ENCODE measurements around the gene RHBDF1.

The RHBDF1 gene, protein sequence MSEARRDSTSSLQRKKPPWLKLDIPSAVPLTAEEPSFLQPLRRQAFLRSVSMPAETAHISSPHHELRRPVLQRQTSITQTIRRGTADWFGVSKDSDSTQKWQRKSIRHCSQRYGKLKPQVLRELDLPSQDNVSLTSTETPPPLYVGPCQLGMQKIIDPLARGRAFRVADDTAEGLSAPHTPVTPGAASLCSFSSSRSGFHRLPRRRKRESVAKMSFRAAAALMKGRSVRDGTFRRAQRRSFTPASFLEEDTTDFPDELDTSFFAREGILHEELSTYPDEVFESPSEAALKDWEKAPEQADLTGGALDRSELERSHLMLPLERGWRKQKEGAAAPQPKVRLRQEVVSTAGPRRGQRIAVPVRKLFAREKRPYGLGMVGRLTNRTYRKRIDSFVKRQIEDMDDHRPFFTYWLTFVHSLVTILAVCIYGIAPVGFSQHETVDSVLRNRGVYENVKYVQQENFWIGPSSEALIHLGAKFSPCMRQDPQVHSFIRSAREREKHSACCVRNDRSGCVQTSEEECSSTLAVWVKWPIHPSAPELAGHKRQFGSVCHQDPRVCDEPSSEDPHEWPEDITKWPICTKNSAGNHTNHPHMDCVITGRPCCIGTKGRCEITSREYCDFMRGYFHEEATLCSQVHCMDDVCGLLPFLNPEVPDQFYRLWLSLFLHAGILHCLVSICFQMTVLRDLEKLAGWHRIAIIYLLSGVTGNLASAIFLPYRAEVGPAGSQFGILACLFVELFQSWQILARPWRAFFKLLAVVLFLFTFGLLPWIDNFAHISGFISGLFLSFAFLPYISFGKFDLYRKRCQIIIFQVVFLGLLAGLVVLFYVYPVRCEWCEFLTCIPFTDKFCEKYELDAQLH

GRCh38 chr16:72561-73548 lies at the start of gene RHBDF1:
Gene RHBDF1 (minus strand): TSS chr16:72631. CDS start chr16:65015, 7,616 bp downstream.
- peak; percentile 85 for DNase-seq

DNA sequence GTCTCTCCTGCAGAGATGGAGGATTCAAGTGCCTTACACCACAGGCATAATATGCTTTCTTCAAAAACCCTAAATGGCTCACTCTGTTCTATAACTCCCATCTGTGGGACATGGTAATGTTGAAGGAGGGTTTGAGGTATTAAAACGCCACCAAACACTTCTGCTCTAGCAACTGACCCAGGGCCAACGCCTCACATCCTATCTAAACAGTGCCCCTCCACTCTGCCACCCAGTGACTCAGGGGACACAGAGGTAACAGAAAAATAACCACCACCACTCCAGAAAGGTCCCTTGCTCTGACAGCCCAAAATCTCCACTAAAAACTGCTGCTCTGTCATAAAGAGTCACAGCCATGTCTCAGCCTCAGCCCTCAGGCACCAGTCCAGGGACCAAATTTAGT lies 48.3 kb upstream of the RHBDF1 start:
- DNase-seq, result no peak

- no peak for DNase-seq
These were observed 47.5 kb upstream of the RHBDF1 start for GRCh38 chr16:119835-120491.

GRCh38 chr16:119295-119694 lies 46.9 kb upstream of the RHBDF1 start:
- DNase-seq, result no peak

DNA sequence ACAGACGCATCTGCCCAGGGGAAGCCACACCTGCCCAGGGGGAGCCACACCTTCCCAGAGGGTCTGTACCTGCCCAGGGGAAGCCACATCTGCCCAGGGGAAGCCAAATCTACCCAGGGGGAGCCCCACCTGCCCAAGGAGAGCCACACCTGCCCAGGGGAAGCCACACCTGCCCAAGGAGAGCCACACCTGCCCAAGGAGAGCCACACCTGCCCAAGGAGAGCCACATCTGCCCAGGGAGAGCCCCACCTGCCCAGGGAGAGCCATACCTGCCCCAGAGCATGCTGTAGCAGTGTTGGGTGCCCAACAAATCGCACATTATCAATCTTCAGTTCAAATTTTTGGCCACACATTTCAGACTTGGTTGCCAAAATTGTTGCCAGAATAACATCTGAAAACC lies 46.4 kb upstream of the RHBDF1 start:
- DNase-seq, result no peak

GRCh38 chr16:117379-118365 lies 45.2 kb upstream of the RHBDF1 start:
- peak; percentile 75 for DNase-seq

DNA sequence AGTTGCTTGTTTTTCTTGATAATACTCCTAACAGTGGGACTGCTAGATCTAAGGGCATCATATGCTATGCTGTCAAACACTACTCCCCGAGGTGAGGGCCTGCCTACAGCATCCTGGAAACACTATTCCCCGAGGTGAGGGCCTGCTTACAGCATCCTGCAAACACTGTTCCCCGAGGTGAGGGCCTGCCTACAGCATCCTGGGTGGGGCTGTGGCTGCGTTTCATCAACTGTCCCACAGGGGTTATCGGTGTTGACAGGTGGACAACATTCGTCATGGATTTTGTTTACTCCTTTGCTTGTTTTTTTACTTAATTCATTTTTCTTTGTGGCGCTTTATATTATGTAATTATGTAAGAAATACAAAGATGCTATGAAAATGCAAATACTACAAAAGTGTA lies 43.6 kb upstream of the RHBDF1 start:
- no peak for DNase-seq

- no peak for DNase-seq
These were observed 41.9 kb upstream of the RHBDF1 start for GRCh38 chr16:114327-114726.

GRCh38 chr16:112153-112840 lies 39.9 kb upstream of the RHBDF1 start:
- DNase-seq, result no peak

DNA sequence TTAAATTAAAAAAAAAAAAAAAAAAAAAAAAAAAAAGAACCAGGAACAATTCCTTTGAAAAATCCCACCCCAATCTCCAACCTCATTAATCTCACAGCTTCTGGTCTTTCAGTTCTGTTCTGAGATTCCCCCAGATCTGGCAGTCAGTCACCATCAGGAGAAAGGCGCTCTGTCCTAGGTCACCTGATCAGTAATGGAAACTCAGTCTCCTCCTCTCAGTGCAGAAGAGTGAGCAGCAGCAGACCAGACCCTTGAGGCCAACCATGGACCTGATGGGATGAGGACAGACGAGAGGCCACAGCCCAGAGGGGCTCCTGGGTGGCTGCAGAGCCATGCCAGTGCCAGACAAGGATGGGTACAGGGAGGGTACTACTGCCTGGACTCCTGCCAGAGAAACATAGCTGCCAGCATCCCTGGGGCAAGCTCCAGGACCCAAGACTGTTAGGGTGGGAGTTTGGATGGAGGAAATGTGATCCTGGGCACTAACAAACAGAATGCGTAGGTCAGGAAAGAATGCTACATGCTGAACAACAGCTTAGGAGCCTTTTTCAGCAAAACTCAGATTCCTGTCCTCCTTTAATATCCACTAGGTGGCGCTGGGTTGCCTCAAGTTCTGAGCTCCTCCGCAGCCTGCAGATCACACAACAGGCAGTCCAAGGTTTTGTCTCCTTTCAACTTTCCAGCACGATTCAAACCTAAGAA lies 34.3 kb upstream of the RHBDF1 start:
- peak; percentile 77 for DNase-seq

DNA sequence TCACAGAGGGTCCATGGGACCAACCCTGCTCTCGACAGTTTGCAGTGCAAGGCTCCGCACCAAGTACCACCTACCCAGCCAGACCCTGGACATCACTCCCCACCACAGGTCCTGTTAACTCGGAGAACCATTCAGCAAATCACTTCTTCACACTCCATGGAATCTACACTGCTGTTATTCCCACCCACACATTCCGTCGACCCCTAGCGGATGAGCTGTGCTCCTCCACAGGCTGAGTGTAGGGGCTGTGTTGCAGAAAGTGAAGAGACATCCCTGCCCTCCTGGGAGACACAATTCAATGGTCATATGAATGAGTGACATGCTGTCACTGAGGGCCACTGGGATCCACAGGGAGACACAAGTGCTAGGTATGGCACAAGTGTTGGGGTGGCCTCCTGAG lies 33.1 kb upstream of the RHBDF1 start:
- no peak for DNase-seq

DNA sequence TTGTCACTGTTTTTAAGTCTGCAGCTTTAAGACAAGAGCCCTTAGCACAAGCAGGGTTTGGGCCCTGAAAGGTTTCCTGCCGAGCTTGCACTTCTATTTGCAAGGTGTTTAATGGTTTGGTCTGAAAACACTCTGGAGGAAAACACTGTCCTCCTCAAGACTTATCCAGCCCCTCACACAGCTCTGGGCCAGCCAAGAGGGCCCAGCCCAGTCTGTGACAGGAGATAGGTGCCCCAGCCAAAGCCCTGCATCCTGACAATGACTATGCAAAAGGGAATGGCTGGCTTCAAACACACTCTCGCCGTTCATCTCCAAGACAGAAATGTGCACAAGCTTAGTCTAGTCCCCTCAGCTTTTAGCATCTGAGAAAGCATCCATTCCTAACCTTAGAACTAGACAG lies 32.5 kb upstream of the RHBDF1 start:
- DNase-seq, result no peak

DNA sequence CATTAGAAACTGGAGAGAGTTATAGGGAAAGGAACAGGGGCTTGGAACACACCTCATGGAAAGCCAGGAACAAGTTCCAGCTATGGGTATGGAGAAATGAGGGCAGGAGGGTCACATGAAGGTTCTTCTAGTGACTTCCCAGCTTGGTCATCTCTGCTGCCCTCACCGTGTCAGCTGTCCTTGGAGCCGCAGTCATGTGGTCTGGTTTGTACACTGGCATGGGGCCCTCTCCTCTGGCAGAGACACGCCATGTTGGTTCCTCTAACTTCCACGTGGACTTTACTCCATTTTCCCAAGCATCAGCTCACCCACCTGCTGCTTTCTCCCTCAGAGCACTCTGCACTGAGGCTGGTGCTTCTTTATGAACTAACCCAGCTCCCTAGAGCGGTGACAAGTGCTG lies 31.9 kb upstream of the RHBDF1 start:
- DNase-seq, result no peak

DNA sequence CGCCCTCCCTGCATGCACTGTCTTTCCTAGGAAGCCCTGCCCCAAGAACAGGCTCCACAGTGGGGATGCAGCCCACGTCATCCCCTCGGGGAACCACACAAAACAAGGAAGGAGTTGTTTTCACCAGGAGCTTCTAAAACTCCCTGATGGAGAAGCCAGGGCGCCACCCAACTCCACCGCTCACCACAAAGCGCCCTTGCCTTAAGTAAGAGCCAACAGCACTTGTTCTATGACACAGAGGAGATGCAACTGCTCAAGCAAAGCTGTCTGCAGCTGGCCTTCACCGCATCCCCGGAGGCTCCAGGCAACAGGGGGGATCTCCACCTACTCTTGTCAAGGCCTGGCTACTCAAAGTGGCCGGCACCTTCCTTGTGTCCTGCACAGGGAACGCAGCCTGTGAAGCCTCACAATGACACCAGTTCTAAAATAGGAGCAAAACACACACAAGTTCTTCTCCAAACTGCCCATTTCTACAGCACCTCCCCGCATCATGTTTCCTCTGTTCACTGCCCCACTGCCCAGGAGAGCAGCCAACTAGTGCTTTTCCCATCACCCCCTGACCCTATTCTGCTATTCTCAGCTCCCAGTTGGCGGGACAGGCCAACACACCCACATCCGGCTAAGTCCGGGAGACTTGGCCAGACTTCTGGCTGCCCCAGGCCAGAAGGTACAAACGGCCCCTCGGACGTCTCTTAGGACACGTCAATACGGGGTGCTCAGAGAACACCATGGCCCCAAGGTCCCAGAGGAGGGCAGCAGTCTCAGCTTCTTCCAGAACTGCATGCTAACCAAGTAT lies 29.8 kb upstream of the RHBDF1 start:
- no peak for DNase-seq

DNA sequence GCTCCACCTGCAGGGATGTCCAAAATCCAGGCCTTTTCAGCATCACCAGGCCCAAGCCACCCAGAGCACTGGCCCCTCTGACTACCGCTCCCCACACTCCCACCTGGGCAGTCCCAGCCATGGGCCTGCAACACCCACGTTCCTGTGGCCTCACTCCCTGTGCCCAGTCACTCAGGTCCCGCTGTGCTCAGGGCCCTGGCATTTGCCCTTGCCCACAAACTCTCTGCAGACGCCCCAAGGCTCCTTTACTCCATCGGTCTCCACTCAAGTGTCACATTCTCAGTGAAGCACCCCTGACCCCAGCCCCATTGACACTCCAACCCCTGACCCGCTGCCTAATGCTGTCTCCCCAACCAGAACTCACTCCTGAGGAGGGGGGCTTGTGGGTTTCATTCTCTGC lies 29.2 kb upstream of the RHBDF1 start:
- DNase-seq, result peak; percentile 48

DNA sequence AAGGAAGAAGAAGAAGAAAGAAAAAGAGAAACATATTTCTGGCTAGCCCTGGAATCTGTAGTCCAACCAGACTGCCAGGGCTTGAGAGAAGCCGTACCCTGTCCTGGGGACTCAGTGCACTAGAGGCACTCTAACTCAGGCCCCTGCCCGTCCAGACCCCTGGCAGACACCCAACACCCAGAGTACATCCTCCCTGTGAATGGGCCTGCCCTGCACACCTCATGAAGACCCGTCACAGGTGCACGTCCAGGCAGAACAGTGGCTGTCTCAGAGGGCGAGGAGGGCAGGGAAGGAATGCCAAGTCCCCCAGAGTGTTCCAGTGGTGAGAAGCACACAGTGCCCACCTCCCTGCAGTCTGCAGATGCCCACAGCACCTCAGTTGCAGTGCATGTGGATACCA lies 28.6 kb upstream of the RHBDF1 start:
- DNase-seq, result peak; percentile 29

GRCh38 chr16:97822-98221 lies 25.4 kb upstream of the RHBDF1 start:
- DNase-seq, result peak; percentile 80

DNA sequence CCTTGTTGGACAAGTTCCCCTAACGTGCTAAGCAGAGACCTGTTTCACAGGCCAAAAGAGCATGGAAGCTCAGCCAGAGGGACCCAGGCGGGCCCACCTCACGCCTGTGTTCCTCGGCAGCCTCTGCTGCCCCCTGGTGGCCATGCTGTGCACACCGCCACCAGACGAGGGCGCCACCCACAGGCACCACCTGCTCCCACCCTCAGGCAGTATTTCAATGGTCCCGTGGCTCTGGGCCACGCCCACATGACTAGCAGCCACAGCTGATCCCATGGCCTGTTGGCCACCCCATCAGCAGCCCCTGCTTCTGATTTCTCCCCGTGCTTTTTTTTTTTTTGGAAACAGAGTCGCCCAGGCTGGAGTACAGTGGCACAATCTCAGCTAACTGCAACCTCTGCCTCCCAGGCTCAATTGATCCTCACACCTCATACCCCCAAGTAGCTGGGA lies 24.5 kb upstream of the RHBDF1 start:
- peak; percentile 93 for DNase-seq

GRCh38 chr16:94918-95265 lies 22.5 kb upstream of the RHBDF1 start:
- no peak for DNase-seq

Data from islet precursor cell (in vitro differentiated cells).